HepG2 (cell line): Measurements from ENCODE around the gene CEP128. TPM values are rescaled to one million over a fixed set of nuclear protein-coding genes. Genes with fewer than 3 reads are reported as not detected.

Experiments used
- ATAC-seq: fragments of 200-7000 bp; cut with Tn5 transposase; 3 replicates; pipeline ENCODE4 v1.9.1; 2020; ENCODE audit warnings: mild to moderate bottlenecking, moderate library complexity
- BruUV-seq: library from RNA; stranded (reverse); fragments of 400-500 nt; replicated peaks from 2 replicates; lab custom pipeline; 2021; lab: Mats Ljungman, UMichigan
- CTCF ChIA-PET: fragments of 300-600 bp; formaldehyde crosslinking; extraction: SDS; loops from one replicate; lab custom pipeline; 2021; ENCODE audit warnings: low total read pairs, inconsistent platforms, low intra/inter-chr PET ratio; lab: Yijun Ruan, JAX
- POLR2A ChIA-PET: fragments of 350-600 bp; sonication (Branson Sonifier 250); formaldehyde crosslinking; loops from one replicate; lab custom pipeline; 2020; ENCODE audit warnings: antibody characterized with exemption, inconsistent platforms; lab: Yijun Ruan, JAX
- DNase-seq: peaks from one replicate; pipeline ENCODE4 v3.0.0-alpha.2; 2015; ENCODE audit warnings: low spot score
- FAIRE-seq: peaks from 3 replicates; lab custom pipeline; 2011; peaks lifted over from hg19 to GRCh38; lab: Jason Lieb, UNC
- H2AFZ ChIP-seq: one replicate; pipeline ENCODE4 v1.6.1; 2011; ENCODE audit warnings: low read length, inconsistent platforms
- H3K27ac ChIP-seq: fragments of 300-600 bp; 3 replicates; pipeline ENCODE4 v1.8.0; 2011; ENCODE audit warnings: mixed run types, mild to moderate bottlenecking, mixed read lengths, low read length, inconsistent platforms; ENCODE audit not compliant: insufficient read depth; ENCODE audit errors: extremely low read length
- H3K27me3 ChIP-seq, 2 experiments: fragments of 200-600 bp in 1 of 2; 2 replicates in 1 of 2; 3 replicates in 1 of 2; pipeline versions ENCODE4 v1.6.0 to v1.8.0; 2011; ENCODE audit warnings: low read length in 2 of 2, mild to moderate bottlenecking in 2 of 2, moderate library complexity in 2 of 2, inconsistent platforms in 1 of 2; ENCODE audit not compliant: insufficient read depth in 2 of 2, control insufficient read depth in 1 of 2
- H3K36me3 ChIP-seq, 2 experiments: fragments of 200-600 bp in 1 of 2; replicated peaks in 1 of 2; 2 replicates in 1 of 2; 3 replicates in 1 of 2; pipeline versions ENCODE4 v1.5.1 to v1.8.0; 2011; ENCODE audit warnings: low read length in 2 of 2, inconsistent platforms in 1 of 2; ENCODE audit not compliant: insufficient read depth in 2 of 2, control insufficient read depth in 1 of 2
- H3K4me1 ChIP-seq: 2 replicates; pipeline ENCODE4 v1.5.1; 2012; ENCODE audit warnings: low read length, inconsistent platforms; ENCODE audit not compliant: insufficient read depth
- H3K4me2 ChIP-seq: 2 replicates; pipeline ENCODE4 v1.6.0; 2011; ENCODE audit warnings: low read depth, low read length, inconsistent platforms
- H3K4me3 ChIP-seq, 3 experiments: fragments of 200-600 bp in 1 of 3; sonication (generic), shearing (Covaris generic) in 1 of 3; replicated peaks in 1 of 3; 2 replicates each; pipeline ENCODE4 v1.5.1; 2011 to 2016; ENCODE audit warnings: low read length in 3 of 3, inconsistent platforms in 2 of 3, low read depth in 2 of 3, mild to moderate bottlenecking in 2 of 3, control low read depth in 1 of 3, mixed read lengths in 1 of 3; ENCODE audit not compliant: insufficient read depth in 1 of 3
- H3K79me2 ChIP-seq: one replicate; pipeline ENCODE4 v1.6.1; 2011; ENCODE audit warnings: low read length, inconsistent platforms; ENCODE audit not compliant: insufficient read depth
- H3K9ac ChIP-seq: 2 replicates; pipeline ENCODE4 v1.6.0; 2011; ENCODE audit warnings: mild to moderate bottlenecking, low read depth, low read length, inconsistent platforms; ENCODE audit not compliant: insufficient read depth
- H3K9me3 ChIP-seq: 2 replicates; pipeline ENCODE4 v1.5.1; 2012; ENCODE audit warnings: mild to moderate bottlenecking, low read length
- H4K20me1 ChIP-seq: 2 replicates; pipeline ENCODE4 v1.6.0; 2011; ENCODE audit warnings: inconsistent platforms, mild to moderate bottlenecking, low read length, moderate library complexity; ENCODE audit not compliant: insufficient read depth
- BCL6 ChIP-seq: IDR thresholded peaks from 2 replicates; pipeline ENCODE4 v1.6.1; 2016; ENCODE audit warnings: missing genetic modification reagents, missing compliant biosample characterization
- CBX5 ChIP-seq: sonication (generic); formaldehyde crosslinking; IDR thresholded peaks from 2 replicates; pipeline ENCODE4 v1.4.0; 2020; ENCODE audit warnings: missing genetic modification reagents, borderline replicate concordance
- E2F5 ChIP-seq: sonication (generic); formaldehyde crosslinking; conservative IDR thresholded peaks from 2 replicates; pipeline ENCODE4 v1.4.0; 2020; ENCODE audit warnings: missing genetic modification reagents
- JUNB ChIP-seq: sonication (generic); formaldehyde crosslinking; IDR thresholded peaks from 2 replicates; pipeline ENCODE4 v1.8.0; 2022; ENCODE audit warnings: missing genetic modification reagents, mild to moderate bottlenecking, borderline replicate concordance
- MED1 ChIP-seq: sonication (generic); formaldehyde crosslinking; IDR thresholded peaks from 2 replicates; pipeline ENCODE4 v1.4.0; 2020; ENCODE audit warnings: missing genetic modification reagents
- NAIF1 ChIP-seq: sonication (generic); formaldehyde crosslinking; IDR thresholded peaks from 2 replicates; pipeline ENCODE4 v1.5.0; 2020; ENCODE audit warnings: mild to moderate bottlenecking, missing genetic modification reagents, borderline replicate concordance
- NFE2L2 ChIP-seq: fragments of 150-350 bp; IDR thresholded peaks from 2 replicates; pipeline ENCODE4 v1.6.1; 2014; ENCODE audit warnings: low read length
- PHF5A ChIP-seq: IDR thresholded peaks from one replicate; pipeline ENCODE4 v1.6.1; 2018; ENCODE audit warnings: low read depth, missing genetic modification reagents; ENCODE audit not compliant: unreplicated experiment
- ZNF407 ChIP-seq: sonication (generic); formaldehyde crosslinking; IDR thresholded peaks from one replicate; pipeline ENCODE4 v1.5.1; 2020; ENCODE audit warnings: mild to moderate bottlenecking, missing genetic modification reagents; ENCODE audit errors: not compliant biosample characterization
- ZNF431 ChIP-seq: sonication (generic); formaldehyde crosslinking; IDR thresholded peaks from 2 replicates; pipeline ENCODE4 v1.9.0; 2022; ENCODE audit warnings: missing genetic modification reagents, low read depth, mild to moderate bottlenecking, borderline replicate concordance
- ZNF784 ChIP-seq: sonication (generic); formaldehyde crosslinking; IDR thresholded peaks from 2 replicates; pipeline ENCODE4 v1.5.1; 2020; ENCODE audit warnings: missing genetic modification reagents, mild to moderate bottlenecking, borderline replicate concordance
- ZNF790 ChIP-seq: sonication (generic); formaldehyde crosslinking; IDR thresholded peaks from 2 replicates; pipeline ENCODE4 v1.8.0; 2022; ENCODE audit warnings: missing genetic modification reagents, mild to moderate bottlenecking, borderline replicate concordance
- WGBS: methylation state at CpG from one replicate; pipeline ENCODE4 v1.1.6; 2017; ENCODE audit warnings: low lambda C conversion rate; 5-methylcytosine and 5-hydroxymethylcytosine counted together
- in situ Hi-C: cut with HindIII; loops from 2 replicates; pipeline ENCODE4 v1.10.0; 2017; ENCODE audit warnings: low pct_unique_long_range_greater_than_20kb; ENCODE audit not compliant: extremely low pct_ligation_motif_present
- intact Hi-C: fragments of 100-400 bp; cut with micrococcal nuclease; formaldehyde crosslinking; loops from one replicate; pipeline ENCODE4 v1.10.0; 2022; ENCODE audit not compliant: unreplicated experiment
- polyA plus RNA-seq, 8 experiments: library from polyadenylated mRNA; depleted of rRNA in 3 of 8; stranded (reverse) in 7 of 8; unstranded in 1 of 8; fragments of >200 nt; fragmentation: Illumina TruSeq in 4 of 8; extraction: Trizol in 4 of 8; gene quantifications; 2 replicates each; pipeline versions ENCODE4 v1.2.1 to v1.2.3, GENCODE V29; 2011 to 2016; ENCODE audit warnings: low read depth in 4 of 8, missing spikeins in 1 of 8, mixed read lengths in 1 of 8; ENCODE audit not compliant: insufficient read depth in 1 of 8
- total RNA-seq, 5 experiments: library from RNA; depleted of rRNA; stranded (reverse); fragments of >200 nt; fragmentation: Illumina TruSeq; extraction: Trizol; gene quantifications; 2 replicates each; pipeline ENCODE4 v1.2.3, GENCODE V29; 2016; ENCODE audit warnings: low read depth in 1 of 5
- TF ChIP-seq, protein P1 (sequence below): IDR thresholded peaks from 2 replicates; pipeline ENCODE4 v1.6.1; 2016; ENCODE audit warnings: missing compliant biosample characterization, missing genetic modification reagents, borderline replicate concordance

Gene CEP128
- total and polyA plus RNA-seq, 2 of the 13 experiments (the other 11 are each of a cell fraction or from before 2014, with no cell fraction given), result 1.3 to 7.5 TPM

DNA sequence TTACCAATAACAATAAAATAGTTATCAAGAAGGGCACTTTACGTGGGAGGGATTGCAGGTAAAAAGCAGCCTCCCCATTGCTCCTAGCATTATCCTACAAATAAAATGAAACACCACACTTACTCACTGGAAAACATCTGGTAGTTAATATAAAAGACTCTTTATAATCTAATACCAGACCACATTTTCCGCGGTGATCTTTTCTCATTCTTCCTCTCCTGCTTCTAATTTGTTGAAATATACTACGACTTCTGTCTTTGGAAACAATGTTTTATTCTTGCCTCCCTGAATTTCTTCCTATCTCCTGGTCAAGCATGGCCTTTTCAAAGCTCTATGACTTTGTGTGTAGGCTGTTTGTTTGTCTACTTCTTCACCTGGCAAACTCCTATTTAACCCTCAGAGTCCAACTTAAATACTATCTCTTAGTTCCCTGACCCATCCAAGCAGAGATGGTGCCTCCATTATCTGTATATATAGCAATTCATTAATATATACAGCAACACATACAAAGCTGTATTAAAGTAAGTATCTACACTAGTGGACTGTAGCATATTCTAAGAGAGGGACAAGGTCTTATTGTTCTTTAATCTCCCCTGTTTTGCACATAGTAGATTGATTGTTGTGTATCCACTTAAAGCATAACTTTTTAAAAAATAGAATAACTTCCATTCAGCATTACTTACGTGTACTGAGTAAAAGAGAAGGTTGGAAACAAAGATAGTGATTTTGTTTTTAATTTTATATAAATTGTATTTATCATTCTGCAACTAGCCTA lies 228.3 kb downstream of the CEP128 start:
- ATAC-seq (no peak), DNase-seq (no peak), FAIRE-seq (no peak)
- intact Hi-C loops, result no loop called here
- Histone ChIP-seq H3K27me3 (no peaks in the 10 kb centered on the region), H4K20me1 (no peaks in the 10 kb centered on the region), H3K9ac (no peak overlapping the region), H3K36me3 (no peaks in the 10 kb centered on the region), H3K9me3 (no peaks in the 10 kb centered on the region), H2AFZ (no peak overlapping the region), H3K79me2 (no peaks in the 10 kb centered on the region), H3K4me1 (no peaks in the 10 kb centered on the region), H3K4me3 (no peak overlapping the region), H3K27ac (no peak overlapping the region), H3K4me2 (no peak overlapping the region)
- TF ChIP-seq ZNF431 (no peak), ZNF407 (CRISPR knock-in tag) (no peak), NAIF1 (CRISPR knock-in tag) (no peak), CBX5 (no peak), MED1 (CRISPR knock-in tag) (no peak), ZNF790 (CRISPR knock-in tag) (no peak), ZNF784 (CRISPR knock-in tag) (no peak), JUNB (no peak), BCL6 (CRISPR knock-in tag) (no peak), PHF5A (CRISPR knock-in tag) (no peak), E2F5 (CRISPR knock-in tag) (no peak), NFE2L2 (no peak)
- TF ChIP-seq, protein P1, sequence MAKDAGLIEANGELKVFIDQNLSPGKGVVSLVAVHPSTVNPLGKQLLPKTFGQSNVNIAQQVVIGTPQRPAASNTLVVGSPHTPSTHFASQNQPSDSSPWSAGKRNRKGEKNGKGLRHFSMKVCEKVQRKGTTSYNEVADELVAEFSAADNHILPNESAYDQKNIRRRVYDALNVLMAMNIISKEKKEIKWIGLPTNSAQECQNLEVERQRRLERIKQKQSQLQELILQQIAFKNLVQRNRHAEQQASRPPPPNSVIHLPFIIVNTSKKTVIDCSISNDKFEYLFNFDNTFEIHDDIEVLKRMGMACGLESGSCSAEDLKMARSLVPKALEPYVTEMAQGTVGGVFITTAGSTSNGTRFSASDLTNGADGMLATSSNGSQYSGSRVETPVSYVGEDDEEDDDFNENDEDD (CRISPR knock-in tag), result no peak
- BruUV-seq, result no TSS peak
- 94% methylated on average over 5 of the region's 5 CpGs for WGBS
- ChIA-PET CTCF (no interaction called here), POLR2A (no interaction called here)
- in situ Hi-C loops, result no loop called here
